Measurements from ENCODE around the gene ADD3.

- TF ChIP-seq CTCF (IDR thresholded peaks at IDR 0.05) (no peak), POLR2A (IDR thresholded peaks at IDR 0.05) (no peak)
Observed at GRCh38 chr10:109966961-109967738, 40.6 kb upstream of the ADD3 start.
